Natural killer cell (primary cell): Measurements from ENCODE around the gene ACOT11. TPM values are rescaled to one million over a fixed set of nuclear protein-coding genes. Genes with fewer than 3 reads are reported as not detected.

Experiments used
- ATAC-seq, 3 donors: fragments of 150-1000 bp in 2 of 3; fragments of 200-7000 bp in 1 of 3; cut with Tn5 transposase; 1 replicate in 1 of 3; 2 replicates in 2 of 3; pipeline ENCODE4 v1.10.0; 2021; ENCODE audit warnings: mild to moderate bottlenecking in 2 of 3, moderate library complexity in 2 of 3
- DNase-seq, 2 donors: peaks; one replicate each; pipeline versions ENCODE4 v3.0.0 to v3.0.0-alpha.2; 2013 to 2021; ENCODE audit warnings: mixed read lengths in 1 of 2
- H3K27ac ChIP-seq: one replicate; pipeline ENCODE4 v1.5.1; 2013; ENCODE audit warnings: mild to moderate bottlenecking, low read length
- H3K27me3 ChIP-seq: one replicate; pipeline ENCODE4 v1.6.1; 2013; ENCODE audit warnings: low read length; ENCODE audit not compliant: control insufficient read depth, insufficient read depth
- H3K36me3 ChIP-seq: one replicate; pipeline ENCODE4 v1.6.1; 2013; ENCODE audit warnings: low read length; ENCODE audit not compliant: control insufficient read depth, insufficient read depth
- H3K4me1 ChIP-seq: one replicate; pipeline ENCODE4 v1.6.1; 2013; ENCODE audit warnings: low read length; ENCODE audit not compliant: control insufficient read depth, insufficient read depth
- H3K4me3 ChIP-seq: one replicate; pipeline ENCODE4 v1.5.1; 2013; ENCODE audit warnings: low read length
- H3K9me3 ChIP-seq: one replicate; pipeline ENCODE4 v1.6.1; 2013; ENCODE audit warnings: low read length; ENCODE audit not compliant: control insufficient read depth, insufficient read depth
- H3K27ac Mint-ChIP-seq, 2 donors: one replicate each; pipeline ENCODE4 v1.8.0; 2022; ENCODE audit warnings: mild to moderate bottlenecking in 2 of 2, mixed read lengths in 2 of 2, moderate library complexity in 1 of 2
- H3K27me3 Mint-ChIP-seq, 2 donors: one replicate each; pipeline ENCODE4 v1.8.0; 2022; ENCODE audit warnings: low read depth in 2 of 2, mixed read lengths in 2 of 2
- H3K36me3 Mint-ChIP-seq: one replicate; pipeline ENCODE4 v1.8.0; 2022; ENCODE audit warnings: mixed read lengths
- H3K4me1 Mint-ChIP-seq, 2 donors: one replicate each; pipeline ENCODE4 v1.8.0; 2022; ENCODE audit warnings: mixed read lengths in 2 of 2
- H3K4me3 Mint-ChIP-seq: one replicate; pipeline ENCODE4 v1.8.0; 2022; ENCODE audit warnings: mild to moderate bottlenecking, moderate library complexity, mixed read lengths
- H3K9me3 Mint-ChIP-seq, 2 donors: one replicate each; pipeline ENCODE4 v1.8.0; 2022; ENCODE audit warnings: mixed read lengths in 2 of 2
- CTCF ChIP-seq: fragments of 200-600 bp; IDR thresholded peaks from one replicate; pipeline ENCODE4 v1.8.0; 2022; ENCODE audit warnings: antibody characterized with exemption
- WGBS: methylation state at CpG from one replicate; pipeline ENCODE4 v1.1.7; 2013; ENCODE audit warnings: missing lambda C conversion rate; ENCODE audit not compliant: insufficient coverage; 5-methylcytosine and 5-hydroxymethylcytosine counted together
- intact Hi-C: fragments of 100-400 bp; cut with micrococcal nuclease; formaldehyde crosslinking; loops from one replicate; pipeline ENCODE4 v1.14.2; 2022
- total RNA-seq, 4 donors: library from RNA; stranded (reverse); fragments of 120-200 nt in 1 of 4; gene quantifications; one replicate each; pipeline versions ENCODE4 v1.2.3 to v1.2.4, GENCODE V29; 2013 to 2022

ACOT11 gene
- total RNA-seq, 3 donors from 2014 or later (not counting 1 experiment from before 2014, with no cell fraction given) = 0.61 to 1.2 (median 0.85) TPM

- Histone ChIP-seq H3K27me3 (no peaks in the 10 kb centered on the region), H3K4me3 (no peak overlapping the region), H3K9me3 (no peaks in the 10 kb centered on the region), H3K36me3 (no peaks in the 10 kb centered on the region), H3K4me1 (no peaks in the 10 kb centered on the region), H3K27ac (no peak overlapping the region)
- Mint-ChIP-seq H3K36me3 (no peaks in the 10 kb centered on the region), H3K9me3 (no peaks in the 10 kb centered on the region), H3K27me3 (peaks cover 0 to 3% of the 10 kb centered on the region in 2 donors), H3K27ac (no peak overlapping the region), H3K4me3 (no peak overlapping the region), H3K4me1 (peaks cover 0 to 1% of the 10 kb centered on the region in 2 donors)
- no peak for TF ChIP-seq CTCF
- DNase-seq (no peak), ATAC-seq (no peak)
- 84% methylated on average over 6 of the region's 6 CpGs for WGBS
- intact Hi-C loops = no loop called here
Observed at GRCh38 chr1:54577612-54578011, 29.6 kb downstream of the ACOT11 start.

GRCh38 chr1:54579337-54579781 lies 31.3 kb downstream of the ACOT11 start:
- no peak overlapping the region for H3K4me3 Mint-ChIP-seq
- no peaks in the 10 kb centered on the region for H3K36me3 ChIP-seq
- H3K4me1 Mint-ChIP-seq = no peaks in the 10 kb centered on the region
- H3K27ac Mint-ChIP-seq = no peak overlapping the region
- 90% methylated on average over 4 of the region's 4 CpGs for WGBS
- no peaks in the 10 kb centered on the region for H3K9me3 Mint-ChIP-seq
- no peaks in the 10 kb centered on the region for H3K4me1 ChIP-seq
- no peaks in the 10 kb centered on the region for H3K27me3 ChIP-seq
- H3K27me3 Mint-ChIP-seq = peaks cover 0 to 3% of the 10 kb centered on the region in 2 donors
- H3K27ac ChIP-seq = no peak overlapping the region
- no peak for ATAC-seq
- DNase-seq = no peak
- no peak overlapping the region for H3K4me3 ChIP-seq
- no peaks in the 10 kb centered on the region for H3K36me3 Mint-ChIP-seq
- intact Hi-C loops = no loop called here
- no peaks in the 10 kb centered on the region for H3K9me3 ChIP-seq
- TF ChIP-seq CTCF = no peak

GRCh38 chr1:54580856-54581550 lies 33.0 kb downstream of the ACOT11 start:
- H3K9me3 ChIP-seq = no peaks in the 10 kb centered on the region
- no peaks in the 10 kb centered on the region for H3K36me3 ChIP-seq
- Mint-ChIP-seq H3K36me3 (no peaks in the 10 kb centered on the region), H3K27ac (no peak overlapping the region), H3K4me3 (no peak overlapping the region), H3K27me3 (no peaks in the 10 kb centered on the region), H3K4me1 (no peaks in the 10 kb centered on the region), H3K9me3 (no peaks in the 10 kb centered on the region)
- H3K27me3 ChIP-seq = no peaks in the 10 kb centered on the region
- 87% methylated on average over 11 of the region's 11 CpGs for WGBS
- H3K4me1 ChIP-seq = no peaks in the 10 kb centered on the region
- no peak for DNase-seq
- intact Hi-C loops = no loop called here
- no peak for ATAC-seq
- TF ChIP-seq CTCF = no peak
- no peak overlapping the region for H3K4me3 ChIP-seq
- no peak overlapping the region for H3K27ac ChIP-seq

- H3K4me3 ChIP-seq = no peak overlapping the region
- DNase-seq = no peak
- no peak overlapping the region for H3K27ac Mint-ChIP-seq
- intact Hi-C loops = no loop called here
- H3K36me3 Mint-ChIP-seq = no peaks in the 10 kb centered on the region
- no peak for TF ChIP-seq CTCF
- H3K36me3 ChIP-seq = no peaks in the 10 kb centered on the region
- no peak for ATAC-seq
- H3K4me3 Mint-ChIP-seq = no peak overlapping the region
- no peak overlapping the region for H3K27ac ChIP-seq
- H3K9me3 Mint-ChIP-seq = no peaks in the 10 kb centered on the region
- no peaks in the 10 kb centered on the region for H3K4me1 Mint-ChIP-seq
- no peaks in the 10 kb centered on the region for H3K9me3 ChIP-seq
- no peaks in the 10 kb centered on the region for H3K27me3 Mint-ChIP-seq
- WGBS = 87% methylated on average over 5 of the region's 5 CpGs
- H3K27me3 ChIP-seq = no peaks in the 10 kb centered on the region
- no peaks in the 10 kb centered on the region for H3K4me1 ChIP-seq
Observed at GRCh38 chr1:54581621-54582035, 33.6 kb downstream of the ACOT11 start.
